Subcutaneous adipose tissue (tissue), 4 donors: ENCODE results near the gene FKBP4. TPM values are rescaled to one million over a fixed set of nuclear protein-coding genes. Genes with fewer than 3 reads are reported as not detected.

ENCODE experiments used
- total RNA-seq, 4 donors: library from RNA; depleted of rRNA; stranded (reverse); fragments of >200 nt; gene quantifications; one replicate each; pipeline ENCODE4 v1.1.0, GENCODE V29; 2016
- TF ChIP-seq, protein P1 (sequence below): fragments of 450-650 bp; IDR thresholded peaks from one replicate; pipeline ENCODE4 v1.5.1; 2016; ENCODE audit warnings: low read depth, mild to moderate bottlenecking, control low read depth, antibody characterized with exemption, moderate library complexity

FKBP4 gene
- total RNA-seq, 4 donors from 2014 or later: 17.7 to 36.8 (median 20.9) TPM

DNA sequence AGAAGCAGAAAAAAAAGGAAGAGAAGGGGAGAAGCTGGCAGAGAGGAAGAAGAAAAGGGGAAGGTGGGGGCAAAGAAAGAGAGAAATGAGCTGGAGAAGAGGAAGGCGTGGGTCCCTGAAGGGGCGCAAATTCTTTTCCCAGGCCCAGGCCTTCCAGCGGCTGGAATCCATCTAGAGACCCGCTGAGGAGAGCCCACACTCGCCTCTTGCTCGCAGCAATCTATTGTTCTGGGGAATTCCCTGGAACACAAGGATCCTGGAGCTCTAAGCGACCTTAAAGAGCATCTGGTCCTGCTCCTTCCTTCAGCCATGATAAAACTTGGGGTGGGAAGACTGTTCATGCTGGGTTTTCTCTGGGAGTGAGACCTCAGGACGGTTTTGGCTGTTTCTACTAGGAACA, 41.2 kb upstream of the FKBP4 start:
- TF ChIP-seq, protein P1, sequence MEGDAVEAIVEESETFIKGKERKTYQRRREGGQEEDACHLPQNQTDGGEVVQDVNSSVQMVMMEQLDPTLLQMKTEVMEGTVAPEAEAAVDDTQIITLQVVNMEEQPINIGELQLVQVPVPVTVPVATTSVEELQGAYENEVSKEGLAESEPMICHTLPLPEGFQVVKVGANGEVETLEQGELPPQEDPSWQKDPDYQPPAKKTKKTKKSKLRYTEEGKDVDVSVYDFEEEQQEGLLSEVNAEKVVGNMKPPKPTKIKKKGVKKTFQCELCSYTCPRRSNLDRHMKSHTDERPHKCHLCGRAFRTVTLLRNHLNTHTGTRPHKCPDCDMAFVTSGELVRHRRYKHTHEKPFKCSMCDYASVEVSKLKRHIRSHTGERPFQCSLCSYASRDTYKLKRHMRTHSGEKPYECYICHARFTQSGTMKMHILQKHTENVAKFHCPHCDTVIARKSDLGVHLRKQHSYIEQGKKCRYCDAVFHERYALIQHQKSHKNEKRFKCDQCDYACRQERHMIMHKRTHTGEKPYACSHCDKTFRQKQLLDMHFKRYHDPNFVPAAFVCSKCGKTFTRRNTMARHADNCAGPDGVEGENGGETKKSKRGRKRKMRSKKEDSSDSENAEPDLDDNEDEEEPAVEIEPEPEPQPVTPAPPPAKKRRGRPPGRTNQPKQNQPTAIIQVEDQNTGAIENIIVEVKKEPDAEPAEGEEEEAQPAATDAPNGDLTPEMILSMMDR: no peak

DNA sequence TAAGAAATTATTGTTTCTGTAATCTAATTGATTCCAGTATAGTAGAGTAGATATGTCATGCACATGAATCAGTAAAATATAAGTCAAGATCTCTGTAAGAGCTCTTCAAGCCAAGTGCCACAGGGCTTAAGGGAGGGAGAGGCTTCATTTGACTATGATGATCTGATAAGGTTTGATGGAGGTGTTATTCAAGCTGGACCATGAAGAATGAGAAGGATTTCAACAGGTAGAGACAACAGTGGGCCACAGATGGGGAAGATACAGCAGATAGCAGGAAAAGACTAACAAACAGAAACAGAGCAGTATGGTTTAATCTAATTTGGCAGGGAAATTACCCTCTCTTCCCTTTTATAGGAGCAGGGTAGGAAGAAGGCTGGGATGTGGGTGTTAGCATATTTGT, 40.6 kb upstream of the FKBP4 start:
- TF ChIP-seq, protein P1: no peak

DNA sequence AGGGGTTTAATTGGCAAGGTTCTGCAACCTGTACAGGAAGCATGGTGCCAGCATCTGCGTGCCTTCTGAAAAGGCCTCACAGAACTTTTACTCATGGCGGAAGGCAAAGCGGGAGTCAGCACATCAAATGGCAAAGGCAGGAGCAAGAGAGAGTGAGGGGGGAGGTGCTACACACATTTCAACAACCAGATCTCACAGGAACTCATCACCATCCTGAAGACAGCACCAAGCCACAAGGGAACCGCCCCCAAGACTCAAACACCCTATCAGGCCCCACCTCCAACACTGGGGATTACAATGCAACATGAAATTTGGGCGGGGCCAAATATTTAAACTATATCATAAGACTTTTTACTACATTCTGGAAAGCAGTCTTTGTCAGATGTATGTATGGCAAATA, 38.0 kb upstream of the FKBP4 start:
- TF ChIP-seq, protein P1: no peak

DNA sequence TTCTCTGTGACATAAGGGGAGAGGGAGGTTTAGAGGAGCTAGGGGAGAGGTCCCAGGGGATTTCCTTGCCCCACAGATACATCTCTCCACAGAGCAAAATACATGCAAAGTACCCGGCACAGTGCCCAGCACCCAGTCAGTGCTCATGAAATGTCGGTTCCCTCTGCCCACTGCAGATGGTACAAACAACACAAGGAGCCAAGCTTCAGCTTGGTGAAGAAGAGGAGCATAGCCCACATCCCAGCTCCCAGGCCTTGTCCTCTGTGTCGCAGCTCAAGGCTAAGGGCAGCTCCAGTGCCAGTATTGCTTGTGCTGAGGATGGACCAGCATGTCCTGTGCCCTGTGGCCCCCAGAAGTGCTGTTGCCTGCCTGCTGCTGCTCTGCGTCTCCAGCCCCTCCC, 35.0 kb upstream of the FKBP4 start:
- TF ChIP-seq, protein P1: no peak

DNA sequence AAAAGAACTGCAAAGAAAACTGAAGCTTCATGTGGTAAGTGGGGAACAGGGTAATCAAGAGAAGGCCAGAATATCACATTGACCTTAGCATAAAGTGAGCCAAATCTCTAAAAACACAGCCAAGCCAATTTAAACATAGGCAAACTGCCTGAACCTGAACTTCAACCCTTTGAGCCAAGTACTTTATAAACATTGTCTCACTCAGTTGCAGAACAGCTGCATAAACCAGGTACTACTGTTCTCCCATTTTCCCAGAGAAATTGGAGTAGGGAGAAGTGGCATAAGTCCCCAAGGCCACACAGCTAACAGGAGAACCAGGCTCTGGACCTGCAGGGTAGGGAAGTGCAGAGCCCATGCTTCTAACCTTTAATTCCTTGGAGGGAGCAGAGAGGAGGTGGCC, 30.4 kb upstream of the FKBP4 start:
- TF ChIP-seq, protein P1: no peak

DNA sequence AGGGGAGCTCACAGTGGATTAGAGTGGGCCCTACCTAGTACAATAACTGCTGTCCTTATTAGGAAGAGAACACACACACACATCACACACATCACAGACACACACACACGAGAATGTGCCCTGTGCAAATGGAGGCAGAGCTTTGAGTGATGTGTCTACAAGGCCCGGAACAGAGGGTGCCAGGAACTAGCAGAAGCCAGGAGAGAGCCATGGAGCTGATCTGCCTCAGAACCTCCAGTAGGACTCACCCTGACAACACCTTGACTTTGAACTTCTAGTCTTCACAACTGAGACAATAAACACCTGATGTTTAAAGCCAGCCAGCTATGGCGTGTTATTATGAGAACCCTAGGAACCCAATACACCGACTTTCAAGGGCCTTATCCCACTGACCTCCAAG, 29.7 kb upstream of the FKBP4 start:
- TF ChIP-seq, protein P1: no peak

DNA sequence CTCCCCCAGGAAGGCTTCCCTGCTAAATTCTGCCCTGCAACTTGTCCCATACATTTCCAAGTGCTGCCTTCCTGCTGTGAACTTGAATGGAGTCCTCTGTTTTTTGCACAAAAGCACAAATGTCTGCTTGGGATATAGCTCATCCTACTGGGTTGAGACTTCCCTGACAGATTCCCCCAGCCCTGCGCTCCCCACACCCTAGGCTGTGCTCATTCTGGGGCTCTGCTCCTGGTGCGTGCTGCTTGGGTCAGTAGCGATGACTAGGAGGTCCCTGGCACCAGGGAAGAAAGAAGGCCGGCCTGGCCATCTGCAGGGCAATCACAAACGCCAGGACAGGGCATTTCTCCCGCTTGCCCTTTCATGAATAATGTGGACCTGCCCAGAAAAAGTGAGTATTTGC, 29.2 kb upstream of the FKBP4 start:
- TF ChIP-seq, protein P1: no peak
